GM23248 (cell line): ENCODE measurements around the gene GPHN. TPM values are rescaled to one million over a fixed set of nuclear protein-coding genes. Genes with fewer than 3 reads are reported as not detected.

Experiments used
- DNase-seq: peaks from one replicate; pipeline ENCODE4 v3.0.0-alpha.2; 2015
- H2AFZ ChIP-seq: fragments of 200-600 bp; sonication (generic); 2 replicates; pipeline ENCODE4 v1.6.1; 2016; ENCODE audit warnings: antibody characterized with exemption
- H3F3A ChIP-seq: fragments of 200-600 bp; sonication (generic); 2 replicates; pipeline ENCODE4 v1.6.1; 2016; ENCODE audit warnings: mild to moderate bottlenecking, antibody characterized with exemption, mixed run types; ENCODE audit not compliant: insufficient read depth
- H3K27ac ChIP-seq: fragments of 200-600 bp; sonication (generic); 2 replicates; pipeline ENCODE4 v1.5.1; 2016; ENCODE audit warnings: mild to moderate bottlenecking
- H3K27me3 ChIP-seq: fragments of 200-600 bp; sonication (generic); replicated peaks from 2 replicates; pipeline ENCODE4 v1.6.1; 2016; ENCODE audit warnings: mild to moderate bottlenecking; ENCODE audit not compliant: insufficient read depth
- H3K36me3 ChIP-seq: fragments of 200-600 bp; sonication (generic); 2 replicates; pipeline ENCODE4 v1.6.1; 2016; ENCODE audit warnings: low read depth, mild to moderate bottlenecking
- H3K4me1 ChIP-seq: fragments of 200-600 bp; sonication (generic); 2 replicates; pipeline ENCODE4 v1.6.1; 2016; ENCODE audit warnings: mild to moderate bottlenecking; ENCODE audit not compliant: insufficient read depth
- H3K4me2 ChIP-seq: fragments of 200-600 bp; sonication (generic); one replicate; pipeline ENCODE4 v1.6.1; 2016; ENCODE audit warnings: mild to moderate bottlenecking; ENCODE audit not compliant: unreplicated experiment
- H3K4me3 ChIP-seq: fragments of 200-600 bp; sonication (generic); 2 replicates; pipeline ENCODE4 v1.5.1; 2016; ENCODE audit warnings: mild to moderate bottlenecking
- H3K79me2 ChIP-seq: fragments of 200-600 bp; sonication (generic); 2 replicates; pipeline ENCODE4 v1.6.1; 2016; ENCODE audit warnings: mild to moderate bottlenecking; ENCODE audit not compliant: insufficient read depth
- H3K9ac ChIP-seq: fragments of 200-600 bp; sonication (generic); 2 replicates; pipeline ENCODE4 v1.6.1; 2016; ENCODE audit warnings: mild to moderate bottlenecking
- H3K9me2 ChIP-seq: fragments of 200-600 bp; sonication (generic); 2 replicates; pipeline ENCODE4 v1.6.1; 2016; ENCODE audit warnings: mixed run types, mild to moderate bottlenecking, moderate library complexity; ENCODE audit not compliant: insufficient read depth
- H3K9me3 ChIP-seq: fragments of 200-600 bp; sonication (generic); one replicate; pipeline ENCODE4 v1.6.1; 2017; ENCODE audit warnings: low read depth
- H4K20me1 ChIP-seq: fragments of 200-600 bp; sonication (generic); 2 replicates; pipeline ENCODE4 v1.6.0; 2016; ENCODE audit not compliant: insufficient read depth
- EZH2 ChIP-seq: fragments of 200-600 bp; sonication (generic); IDR thresholded peaks from 2 replicates; pipeline ENCODE4 v1.6.1; 2018; ENCODE audit warnings: antibody characterized with exemption, mild to moderate bottlenecking; ENCODE audit not compliant: insufficient read depth, poor library complexity, severe bottlenecking
- EZH2phosphoT487 ChIP-seq: fragments of 200-600 bp; sonication (generic); IDR thresholded peaks from 2 replicates; pipeline ENCODE4 v1.6.1; 2018; ENCODE audit warnings: antibody characterized with exemption, moderate library complexity, mild to moderate bottlenecking, low read depth; ENCODE audit not compliant: insufficient read depth
- WGBS, 2 experiments: methylation state at CpG; one replicate each; pipeline ENCODE4 v1.1.6; 2015 to 2017; ENCODE audit warnings: low lambda C conversion rate in 2 of 2, low coverage in 1 of 2; ENCODE audit errors: missing lambda C conversion rate in 2 of 2; 5-methylcytosine and 5-hydroxymethylcytosine counted together
- in situ Hi-C: fragments of 300-500 bp; cut with MboI; formaldehyde crosslinking; loops from 2 replicates; pipeline ENCODE4 v1.15.0; 2020
- polyA plus RNA-seq: library from polyadenylated mRNA; unstranded; fragments of >200 nt; fragmentation: Nextera tagmentation; extraction: Ambion mirVana; gene quantifications from 2 replicates; pipeline ENCODE4 v1.2.1, GENCODE V29; 2016
- total RNA-seq: library from RNA; depleted of rRNA; stranded (reverse); fragments of >200 nt; shearing (Covaris generic); gene quantifications from 2 replicates; pipeline ENCODE4 v1.2.3, GENCODE V29; 2014

Gene GPHN
- total and polyA plus RNA-seq, 2 experiments from 2014 or later: 7.6 to 9.3 TPM

- Histone ChIP-seq H3K4me3 (no peak overlapping the region), H3K9me2 (no peaks in the 10 kb centered on the region), H3K4me2 (peak overlapping the region; percentile 31), H2AFZ (peak overlapping the region; percentile 41), H4K20me1 (no peaks in the 10 kb centered on the region), H3K27me3 (no peaks in the 10 kb centered on the region), H3K9me3 (no peaks in the 10 kb centered on the region), H3F3A (peaks cover 9% of the 10 kb centered on the region; the same call in 1 of the 2 replicates), H3K4me1 (peaks cover 13% of the 10 kb centered on the region), H3K36me3 (no peaks in the 10 kb centered on the region), H3K27ac (no peak overlapping the region), H3K79me2 (no peaks in the 10 kb centered on the region), H3K9ac (no peak overlapping the region)
- TF ChIP-seq EZH2: no peak
- no peak for TF ChIP-seq EZH2phosphoT487
- DNase-seq: no peak
- in situ Hi-C loops: loop anchor here (5.0 kb wide), 1 partner anchor 124 kb away; no protein-coding TSS in a partner anchor
- 95 to 97% methylated on average over 1 of the region's 1 CpG for WGBS, 2 experiments
These were observed 660.1 kb downstream of the GPHN start for GRCh38 chr14:67168110-67168441.

- H3F3A ChIP-seq: peaks cover 9% of the 10 kb centered on the region; the same call in 1 of the 2 replicates
- H4K20me1 ChIP-seq: no peaks in the 10 kb centered on the region
- H2AFZ ChIP-seq: no peak overlapping the region
- H3K4me2 ChIP-seq: no peak overlapping the region
- DNase-seq: no peak
- no peak overlapping the region for H3K9ac ChIP-seq
- no peak overlapping the region for H3K27ac ChIP-seq
- in situ Hi-C loops: no loop called here
- H3K79me2 ChIP-seq: no peaks in the 10 kb centered on the region
- H3K4me1 ChIP-seq: peaks cover 13% of the 10 kb centered on the region
- H3K9me2 ChIP-seq: no peaks in the 10 kb centered on the region
- no peaks in the 10 kb centered on the region for H3K9me3 ChIP-seq
- no peaks in the 10 kb centered on the region for H3K27me3 ChIP-seq
- TF ChIP-seq EZH2phosphoT487 (no peak), EZH2 (no peak)
- 80 to 88% methylated on average over 1 of the region's 1 CpG for WGBS, 2 experiments
- no peak overlapping the region for H3K4me3 ChIP-seq
- H3K36me3 ChIP-seq: no peaks in the 10 kb centered on the region
These were observed 662.7 kb downstream of the GPHN start for GRCh38 chr14:67170660-67171059.

- Histone ChIP-seq H3K4me1 (peaks cover 13% of the 10 kb centered on the region), H3K27me3 (no peaks in the 10 kb centered on the region), H3K4me2 (no peak overlapping the region), H3K4me3 (no peak overlapping the region), H3K36me3 (no peaks in the 10 kb centered on the region), H3F3A (peaks cover 9% of the 10 kb centered on the region; the same call in 1 of the 2 replicates), H3K27ac (no peak overlapping the region), H3K79me2 (no peaks in the 10 kb centered on the region), H4K20me1 (no peaks in the 10 kb centered on the region), H3K9me2 (no peaks in the 10 kb centered on the region), H2AFZ (no peak overlapping the region), H3K9me3 (no peaks in the 10 kb centered on the region), H3K9ac (no peak overlapping the region)
- in situ Hi-C loops: no loop called here
- TF ChIP-seq EZH2 (no peak), EZH2phosphoT487 (no peak)
- 91 to 97% methylated on average over 4 to 5 of the region's 5 CpGs for WGBS, 2 experiments
- no peak for DNase-seq
These were observed 664.1 kb downstream of the GPHN start for GRCh38 chr14:67172056-67172455.

- Histone ChIP-seq H3K9ac (no peak overlapping the region), H4K20me1 (no peaks in the 10 kb centered on the region), H3K27ac (no peak overlapping the region), H2AFZ (no peak overlapping the region), H3K9me2 (no peaks in the 10 kb centered on the region), H3K9me3 (no peaks in the 10 kb centered on the region), H3F3A (peaks cover 5% of the 10 kb centered on the region; the same call in 1 of the 2 replicates), H3K36me3 (no peaks in the 10 kb centered on the region), H3K27me3 (no peaks in the 10 kb centered on the region), H3K4me2 (no peak overlapping the region), H3K4me1 (peaks cover 9% of the 10 kb centered on the region), H3K79me2 (no peaks in the 10 kb centered on the region), H3K4me3 (no peak overlapping the region)
- DNase-seq: no peak
- WGBS, 2 experiments: 100% methylated on average over 1 of the region's 1 CpG
- in situ Hi-C loops: no loop called here
- TF ChIP-seq EZH2 (no peak), EZH2phosphoT487 (no peak)
These were observed 664.6 kb downstream of the GPHN start for GRCh38 chr14:67172520-67172919.

GRCh38 chr14:67173719-67174118, 665.8 kb downstream of the GPHN start:
- no peak for TF ChIP-seq EZH2phosphoT487
- TF ChIP-seq EZH2: no peak
- no peaks in the 10 kb centered on the region for H3K36me3 ChIP-seq
- no peak overlapping the region for H3K4me3 ChIP-seq
- 91 to 92% methylated on average over 2 of the region's 2 CpGs for WGBS, 2 experiments
- H2AFZ ChIP-seq: no peak overlapping the region
- H3F3A ChIP-seq: no peaks in the 10 kb centered on the region
- no peaks in the 10 kb centered on the region for H3K9me2 ChIP-seq
- in situ Hi-C loops: no loop called here
- H4K20me1 ChIP-seq: no peaks in the 10 kb centered on the region
- no peak overlapping the region for H3K27ac ChIP-seq
- no peak overlapping the region for H3K4me2 ChIP-seq
- H3K9ac ChIP-seq: no peak overlapping the region
- H3K79me2 ChIP-seq: no peaks in the 10 kb centered on the region
- no peaks in the 10 kb centered on the region for H3K4me1 ChIP-seq
- H3K27me3 ChIP-seq: no peaks in the 10 kb centered on the region
- DNase-seq: no peak
- H3K9me3 ChIP-seq: no peaks in the 10 kb centered on the region
